Thyroid gland (tissue), 4 donors: ENCODE data around the gene MIAT. TPM values are rescaled to one million over a fixed set of nuclear protein-coding genes. Genes with fewer than 3 reads are reported as not detected.

Source experiments
- DNase-seq, 2 donors: peaks; one replicate each; pipeline ENCODE4 v3.0.0-alpha.2; 2019
- H3K27ac ChIP-seq, 3 donors: fragments of 200-600 bp; sonication (generic); 1 replicate in 2 of 3; 2 replicates in 1 of 3; pipeline ENCODE4 v1.5.1; 2016 to 2019; ENCODE audit warnings: mild to moderate bottlenecking in 1 of 3, moderate library complexity in 1 of 3
- H3K27me3 ChIP-seq: fragments of 200-600 bp; sonication (generic); one replicate; pipeline ENCODE4 v1.5.1; 2019
- H3K36me3 ChIP-seq, 2 donors: fragments of 200-600 bp; sonication (generic); one replicate each; pipeline ENCODE4 v1.5.1; 2016 to 2019
- H3K4me1 ChIP-seq, 2 donors: fragments of 200-600 bp; sonication (generic); one replicate each; pipeline ENCODE4 v1.5.1; 2017 to 2019
- H3K4me3 ChIP-seq, 3 donors: fragments of 200-600 bp; sonication (generic); replicated peaks in 1 of 3; 1 replicate in 2 of 3; 2 replicates in 1 of 3; pipeline ENCODE4 v1.5.1; 2016; ENCODE audit warnings: mild to moderate bottlenecking in 1 of 3
- H3K9me3 ChIP-seq: fragments of 200-600 bp; sonication (generic); one replicate; pipeline ENCODE4 v1.5.1; 2017
- POLR2A ChIP-seq, 2 donors: fragments of 450-650 bp; IDR thresholded peaks; one replicate each; pipeline ENCODE4 v1.6.1; 2017; ENCODE audit warnings: antibody characterized with exemption in 2 of 2, mild to moderate bottlenecking in 2 of 2, moderate library complexity in 1 of 2
- WGBS, 2 donors: methylation state at CpG; one replicate each; pipeline ENCODE4 v1.1.5; 2017; 5-methylcytosine and 5-hydroxymethylcytosine counted together
- intact Hi-C: fragments of 100-400 bp; cut with DNase I; formaldehyde crosslinking; loops from one replicate; pipeline ENCODE4 v1.15.1; 2023
- total RNA-seq, 4 donors: library from RNA; depleted of rRNA; stranded (reverse); fragments of >200 nt; gene quantifications; one replicate each; pipeline ENCODE4 v1.2.3, GENCODE V29; 2016
- TF ChIP-seq, protein P1 (sequence below), 6 experiments: fragments of 200-600 bp in 3 of 6; fragments of 450-650 bp in 3 of 6; sonication (generic) in 3 of 6; IDR thresholded peaks; one replicate each; pipeline ENCODE4 v1.5.1; 2016 to 2019; ENCODE audit warnings: antibody characterized with exemption in 6 of 6, mild to moderate bottlenecking in 2 of 6, inconsistent platforms in 1 of 6, moderate library complexity in 1 of 6

MIAT gene
- total RNA-seq, 4 donors from 2014 or later: 0.67 to 2.6 (median 1.2) TPM

DNA sequence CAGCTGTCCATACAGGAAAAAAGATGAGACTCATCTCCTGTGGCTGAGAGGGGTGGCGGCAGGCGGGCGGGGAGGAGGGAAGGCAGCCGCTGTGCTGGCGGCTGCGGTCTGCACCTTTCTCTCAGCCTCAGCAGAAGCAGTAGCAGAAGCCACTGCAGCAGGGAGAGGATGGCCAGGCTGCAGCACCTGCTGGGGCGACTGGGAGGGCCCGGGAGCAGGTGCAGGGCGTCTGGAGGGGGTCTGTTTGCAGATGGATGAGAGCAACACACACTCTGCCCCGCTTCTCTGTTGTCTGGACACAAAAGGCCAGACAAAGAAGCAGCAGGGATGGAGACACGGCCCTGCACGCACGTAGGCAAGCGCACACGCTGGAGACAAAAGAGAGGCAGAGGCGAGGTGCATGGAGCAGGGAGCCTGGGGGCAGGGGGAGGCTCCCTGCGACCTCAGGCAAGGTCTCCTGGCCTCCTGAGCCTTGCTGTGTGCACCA lies 9.3 kb upstream of the MIAT start:
- H3K27me3 ChIP-seq: no peaks in the 10 kb centered on the region
- no peaks in the 10 kb centered on the region for H3K9me3 ChIP-seq
- peaks cover 4 to 5% of the 10 kb centered on the region in 2 donors for H3K4me1 ChIP-seq
- 41 to 46% methylated on average over 17 of the region's 17 CpGs for WGBS, 2 donors
- H3K27ac ChIP-seq: no peak overlapping the region
- no peak for DNase-seq
- TF ChIP-seq, protein P1, sequence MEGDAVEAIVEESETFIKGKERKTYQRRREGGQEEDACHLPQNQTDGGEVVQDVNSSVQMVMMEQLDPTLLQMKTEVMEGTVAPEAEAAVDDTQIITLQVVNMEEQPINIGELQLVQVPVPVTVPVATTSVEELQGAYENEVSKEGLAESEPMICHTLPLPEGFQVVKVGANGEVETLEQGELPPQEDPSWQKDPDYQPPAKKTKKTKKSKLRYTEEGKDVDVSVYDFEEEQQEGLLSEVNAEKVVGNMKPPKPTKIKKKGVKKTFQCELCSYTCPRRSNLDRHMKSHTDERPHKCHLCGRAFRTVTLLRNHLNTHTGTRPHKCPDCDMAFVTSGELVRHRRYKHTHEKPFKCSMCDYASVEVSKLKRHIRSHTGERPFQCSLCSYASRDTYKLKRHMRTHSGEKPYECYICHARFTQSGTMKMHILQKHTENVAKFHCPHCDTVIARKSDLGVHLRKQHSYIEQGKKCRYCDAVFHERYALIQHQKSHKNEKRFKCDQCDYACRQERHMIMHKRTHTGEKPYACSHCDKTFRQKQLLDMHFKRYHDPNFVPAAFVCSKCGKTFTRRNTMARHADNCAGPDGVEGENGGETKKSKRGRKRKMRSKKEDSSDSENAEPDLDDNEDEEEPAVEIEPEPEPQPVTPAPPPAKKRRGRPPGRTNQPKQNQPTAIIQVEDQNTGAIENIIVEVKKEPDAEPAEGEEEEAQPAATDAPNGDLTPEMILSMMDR (IDR thresholded peaks at IDR 0.05): no peak
- no peak for TF ChIP-seq POLR2A (IDR thresholded peaks at IDR 0.05)
- intact Hi-C loops: no loop called here
- H3K4me3 ChIP-seq: no peak overlapping the region
- H3K36me3 ChIP-seq: no peaks in the 10 kb centered on the region

DNA sequence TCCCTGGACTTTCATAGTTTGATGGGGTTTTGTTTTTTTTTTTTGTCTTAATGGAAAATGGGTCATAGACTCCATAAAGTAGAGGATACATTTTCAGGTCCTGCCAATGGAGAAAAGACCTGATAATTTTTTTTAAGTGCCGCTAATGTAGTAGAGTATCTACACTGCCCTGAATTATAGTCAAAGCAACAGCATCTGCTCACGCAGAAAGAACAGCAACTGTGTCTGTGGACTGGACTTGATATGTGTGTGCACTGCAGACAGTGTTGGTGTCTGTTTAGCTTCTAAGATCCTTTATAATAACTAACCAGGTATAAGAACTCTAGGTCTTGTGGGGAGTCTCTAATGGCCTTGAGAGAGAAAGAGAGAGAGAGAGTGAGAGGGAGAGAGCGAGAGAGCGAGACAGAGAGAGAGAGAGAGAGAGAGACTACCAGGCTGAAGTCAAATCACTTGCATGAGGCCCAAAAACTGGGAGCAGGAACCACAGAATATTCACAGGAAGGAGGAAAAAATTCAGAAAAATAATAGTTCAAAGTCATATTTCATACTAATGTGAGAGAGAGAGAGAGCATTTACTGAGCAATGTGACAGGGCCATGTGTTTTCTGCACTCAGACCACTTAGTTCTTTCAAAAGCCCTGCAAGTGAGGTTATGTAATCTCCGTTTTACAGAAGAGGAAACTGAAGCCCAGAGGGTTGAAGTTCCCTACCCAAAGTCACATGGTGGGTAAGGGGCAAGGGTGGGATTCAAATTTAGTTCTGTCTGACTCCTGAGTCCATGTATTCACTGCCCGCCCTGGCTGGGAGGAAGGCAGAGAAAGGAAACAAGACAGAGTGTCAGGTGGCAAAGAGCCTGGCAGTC lies 8.6 kb upstream of the MIAT start:
- Histone ChIP-seq H3K27ac (no peak overlapping the region), H3K4me3 (no peak overlapping the region), H3K4me1 (peaks cover 4 to 5% of the 10 kb centered on the region in 2 donors), H3K27me3 (no peaks in the 10 kb centered on the region), H3K36me3 (no peaks in the 10 kb centered on the region), H3K9me3 (no peaks in the 10 kb centered on the region)
- 66 to 79% methylated on average over 6 of the region's 6 CpGs for WGBS, 2 donors
- DNase-seq: no peak
- intact Hi-C loops: no loop called here
- TF ChIP-seq POLR2A (IDR thresholded peaks at IDR 0.05): no peak
- TF ChIP-seq, protein P1 (IDR thresholded peaks at IDR 0.05): no peak

DNA sequence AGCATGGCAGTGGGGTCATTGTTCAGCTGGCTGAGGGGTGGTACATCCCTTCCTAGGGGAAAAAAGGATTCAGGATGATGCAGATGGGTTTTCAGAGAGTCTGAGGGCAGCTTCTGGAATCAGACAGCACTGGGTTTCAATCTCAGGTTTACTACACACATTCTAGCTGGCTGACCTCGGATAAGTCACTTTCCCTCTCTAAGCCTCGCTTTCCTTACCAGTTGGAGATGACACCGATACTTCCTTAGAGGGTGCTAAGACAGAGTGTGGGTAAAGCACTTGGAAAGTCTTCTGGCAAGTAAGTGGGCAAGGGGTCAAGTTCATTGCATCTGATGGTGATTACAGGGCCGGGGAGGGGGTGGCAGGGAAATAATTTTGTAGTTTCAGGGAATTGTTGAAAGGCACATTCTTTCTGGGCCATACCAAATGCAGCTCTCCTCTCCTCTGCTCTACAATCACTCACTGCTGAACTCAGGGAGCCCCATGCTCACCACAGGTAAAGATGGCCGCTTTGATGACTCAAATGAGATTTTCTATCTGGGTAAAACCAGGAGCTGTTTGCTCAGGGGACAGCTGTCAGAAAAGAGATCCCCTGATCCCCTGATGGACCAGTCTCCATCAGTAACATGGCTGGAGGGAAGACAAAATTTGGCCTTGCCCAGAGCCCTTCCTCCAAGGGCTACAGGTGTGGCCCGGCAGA lies 6.5 kb upstream of the MIAT start:
- Histone ChIP-seq H3K27ac (no peak overlapping the region), H3K27me3 (no peaks in the 10 kb centered on the region), H3K9me3 (no peaks in the 10 kb centered on the region), H3K4me3 (no peak overlapping the region), H3K4me1 (no peaks in the 10 kb centered on the region), H3K36me3 (no peaks in the 10 kb centered on the region)
- intact Hi-C loops: no loop called here
- TF ChIP-seq POLR2A (IDR thresholded peaks at IDR 0.05): no peak
- TF ChIP-seq, protein P1 (IDR thresholded peaks at IDR 0.05): no peak
- DNase-seq: no peak
- WGBS, 2 donors: 80 to 84% methylated on average over 6 of the region's 6 CpGs

DNA sequence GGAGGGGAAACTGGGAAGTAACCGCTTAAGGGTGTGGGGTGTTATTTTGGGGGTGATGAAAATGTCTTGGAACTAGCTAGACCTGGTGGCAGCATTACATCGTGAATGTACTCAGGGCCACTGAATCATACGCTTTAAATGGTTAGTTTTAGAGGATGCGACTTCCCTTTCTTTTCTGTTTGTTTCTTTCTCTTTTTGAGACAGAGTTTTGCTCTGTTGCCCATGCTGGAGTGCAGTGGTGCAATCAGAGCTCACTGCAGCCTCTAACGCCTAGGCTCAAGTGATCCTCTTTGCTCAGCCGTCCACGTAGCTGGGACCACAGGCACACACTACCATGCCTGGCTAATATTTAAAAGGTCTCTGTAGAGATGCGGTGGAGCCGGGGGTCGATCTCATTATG lies 5.6 kb upstream of the MIAT start:
- Histone ChIP-seq H3K27me3 (peaks cover under 1% of the 10 kb centered on the region), H3K36me3 (no peaks in the 10 kb centered on the region), H3K4me1 (no peaks in the 10 kb centered on the region), H3K4me3 (no peak overlapping the region), H3K9me3 (no peaks in the 10 kb centered on the region), H3K27ac (no peak overlapping the region)
- intact Hi-C loops: no loop called here
- no peak for DNase-seq
- TF ChIP-seq POLR2A (IDR thresholded peaks at IDR 0.05): no peak
- TF ChIP-seq, protein P1 (IDR thresholded peaks at IDR 0.05): no peak
- WGBS, 2 donors: 54 to 65% methylated on average over 10 of the region's 10 CpGs

DNA sequence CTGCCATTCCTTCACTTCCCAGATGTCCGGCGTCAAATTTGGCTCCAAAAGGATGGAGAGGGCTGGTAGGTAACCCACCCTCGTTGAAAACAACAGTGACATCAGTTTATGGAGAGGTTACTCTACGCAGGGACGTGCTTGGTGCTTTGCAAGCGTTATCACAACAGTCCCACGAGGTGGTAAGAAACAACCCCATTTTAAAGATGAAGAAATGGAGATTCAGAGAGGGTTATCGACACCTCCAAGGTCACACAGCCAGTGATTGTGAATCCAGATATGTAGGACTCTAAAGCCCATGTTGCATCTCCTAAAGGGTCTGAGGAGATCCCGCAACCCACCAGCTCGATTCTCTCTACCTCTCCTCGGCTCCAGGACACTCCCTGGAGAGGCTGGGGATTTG lies 773 bp downstream of the MIAT start:
- Histone ChIP-seq H3K4me1 (peaks cover 9 to 23% of the 10 kb centered on the region in 2 donors), H3K4me3 (peak overlapping the region in 1 of 3 donors; percentile 9), H3K9me3 (no peaks in the 10 kb centered on the region), H3K27me3 (peaks cover 28% of the 10 kb centered on the region), H3K27ac (no peak overlapping the region), H3K36me3 (no peaks in the 10 kb centered on the region)
- TF ChIP-seq, protein P1 (IDR thresholded peaks at IDR 0.05): no peak
- TF ChIP-seq POLR2A (IDR thresholded peaks at IDR 0.05): no peak
- DNase-seq: no peak
- intact Hi-C loops: no loop called here
- WGBS, 2 donors: 5% methylated on average over 11 of the region's 11 CpGs
